ENCODE measurements around the gene SMC2.
A peak's percentile ranks its signal among the peaks of the same experiment; 100 is the strongest.

The SMC2 gene

GRCh38 chr9:104107799-104108198 is 13.7 kb downstream of the SMC2 start:
- DNase-seq, result no peak

- DNase-seq, result no peak
These were observed 14.2 kb downstream of the SMC2 start for GRCh38 chr9:104108315-104108714.

- no peak for DNase-seq
These were observed 16.4 kb downstream of the SMC2 start for GRCh38 chr9:104110509-104110908.

- peak; percentile 27 for DNase-seq
These were observed 24.8 kb downstream of the SMC2 start for GRCh38 chr9:104118916-104119315.

GRCh38 chr9:104121022-104121421 is 26.9 kb downstream of the SMC2 start:
- DNase-seq, result no peak

- DNase-seq, result no peak
These were observed 44.2 kb downstream of the SMC2 start for GRCh38 chr9:104138243-104138868.

- no peak for DNase-seq
These were observed 48.9 kb downstream of the SMC2 start for GRCh38 chr9:104142799-104143549.

- no peak for DNase-seq
These were observed 49.4 kb downstream of the SMC2 start for GRCh38 chr9:104143550-104143910.

- DNase-seq, result no peak
These were observed 50.2 kb downstream of the SMC2 start for GRCh38 chr9:104144336-104144735.

GRCh38 chr9:104173067-104173466 is 79.0 kb downstream of the SMC2 start:
- DNase-seq, result no peak

- no peak for DNase-seq
These were observed 83.0 kb downstream of the SMC2 start for GRCh38 chr9:104177003-104177611.

- no peak for DNase-seq
These were observed 83.6 kb downstream of the SMC2 start for GRCh38 chr9:104177676-104178075.
